ENCODE measurements around the gene EPS8.

EPS8 gene

GRCh38 chr12:15574353-15574752 is 214.8 kb downstream of the EPS8 start:
- no peak for DNase-seq (ENCODE audit: low read depth in 2 of 3, low spot score in 1 of 3)
